Measurements from ENCODE around the gene SKA2. TPM values are rescaled to one million over a fixed set of nuclear protein-coding genes. Genes with fewer than 3 reads are reported as not detected.
"Not testable (repeated sequence)": the region's sequence is repeated elsewhere in the genome, so short reads cannot be mapped to it uniquely, and the experiment has no call there.

Gene SKA2
- total RNA-seq, 4 donors from 2014 or later: 4.0 to 33.0 (median 12.6) TPM

GRCh38 chr17:59139939-59140338, 15.0 kb downstream of the SKA2 start:
- Histone ChIP-seq H3K9me3 (no peaks in the 10 kb centered on the region), H3K27me3 (no peaks in the 10 kb centered on the region), H3K36me3 (no peaks in the 10 kb centered on the region), H3K27ac (no peak overlapping the region), H3K4me3 (no peak overlapping the region), H3K4me1 (no peaks in the 10 kb centered on the region)
- no peak for DNase-seq
- TF ChIP-seq, protein P1, sequence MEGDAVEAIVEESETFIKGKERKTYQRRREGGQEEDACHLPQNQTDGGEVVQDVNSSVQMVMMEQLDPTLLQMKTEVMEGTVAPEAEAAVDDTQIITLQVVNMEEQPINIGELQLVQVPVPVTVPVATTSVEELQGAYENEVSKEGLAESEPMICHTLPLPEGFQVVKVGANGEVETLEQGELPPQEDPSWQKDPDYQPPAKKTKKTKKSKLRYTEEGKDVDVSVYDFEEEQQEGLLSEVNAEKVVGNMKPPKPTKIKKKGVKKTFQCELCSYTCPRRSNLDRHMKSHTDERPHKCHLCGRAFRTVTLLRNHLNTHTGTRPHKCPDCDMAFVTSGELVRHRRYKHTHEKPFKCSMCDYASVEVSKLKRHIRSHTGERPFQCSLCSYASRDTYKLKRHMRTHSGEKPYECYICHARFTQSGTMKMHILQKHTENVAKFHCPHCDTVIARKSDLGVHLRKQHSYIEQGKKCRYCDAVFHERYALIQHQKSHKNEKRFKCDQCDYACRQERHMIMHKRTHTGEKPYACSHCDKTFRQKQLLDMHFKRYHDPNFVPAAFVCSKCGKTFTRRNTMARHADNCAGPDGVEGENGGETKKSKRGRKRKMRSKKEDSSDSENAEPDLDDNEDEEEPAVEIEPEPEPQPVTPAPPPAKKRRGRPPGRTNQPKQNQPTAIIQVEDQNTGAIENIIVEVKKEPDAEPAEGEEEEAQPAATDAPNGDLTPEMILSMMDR (IDR thresholded peaks at IDR 0.05): no peak
- no peak for TF ChIP-seq POLR2A (IDR thresholded peaks at IDR 0.05)

DNA sequence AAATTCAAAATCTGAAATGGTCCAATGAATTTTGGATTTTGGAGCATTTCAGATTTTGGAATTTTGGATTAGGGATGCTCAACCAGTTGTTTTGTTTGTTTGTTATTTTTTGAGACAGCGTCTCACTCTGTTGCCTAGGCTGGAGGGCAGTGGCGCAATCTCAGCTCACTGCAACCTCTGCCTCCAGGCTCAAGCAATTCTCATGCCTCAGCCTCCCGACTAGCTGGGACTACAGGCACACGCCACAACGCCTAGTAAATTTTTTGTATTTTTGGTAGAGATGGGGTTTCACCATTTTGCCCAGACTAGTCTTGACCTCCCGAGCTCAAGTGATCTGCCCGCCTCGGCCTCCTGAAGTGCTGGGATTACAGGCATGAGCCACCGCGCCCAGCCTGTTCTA, 16.6 kb downstream of the SKA2 start:
- not testable (repeated sequence) for H3K36me3 ChIP-seq, H3K27ac ChIP-seq, H3K4me1 ChIP-seq, H3K27me3 ChIP-seq, DNase-seq, H3K9me3 ChIP-seq, H3K4me3 ChIP-seq

- no peak for DNase-seq
- no peak for TF ChIP-seq POLR2A (IDR thresholded peaks at IDR 0.05)
- TF ChIP-seq, protein P1 (IDR thresholded peaks at IDR 0.05): no peak
- Histone ChIP-seq H3K4me3 (no peak overlapping the region), H3K27ac (no peak overlapping the region), H3K27me3 (no peaks in the 10 kb centered on the region), H3K36me3 (peaks cover 0 to 8% (median 0%) of the 10 kb centered on the region in 3 donors), H3K4me1 (no peaks in the 10 kb centered on the region), H3K9me3 (no peaks in the 10 kb centered on the region)
These were observed 23.9 kb downstream of the SKA2 start for GRCh38 chr17:59131131-59131530.

DNA sequence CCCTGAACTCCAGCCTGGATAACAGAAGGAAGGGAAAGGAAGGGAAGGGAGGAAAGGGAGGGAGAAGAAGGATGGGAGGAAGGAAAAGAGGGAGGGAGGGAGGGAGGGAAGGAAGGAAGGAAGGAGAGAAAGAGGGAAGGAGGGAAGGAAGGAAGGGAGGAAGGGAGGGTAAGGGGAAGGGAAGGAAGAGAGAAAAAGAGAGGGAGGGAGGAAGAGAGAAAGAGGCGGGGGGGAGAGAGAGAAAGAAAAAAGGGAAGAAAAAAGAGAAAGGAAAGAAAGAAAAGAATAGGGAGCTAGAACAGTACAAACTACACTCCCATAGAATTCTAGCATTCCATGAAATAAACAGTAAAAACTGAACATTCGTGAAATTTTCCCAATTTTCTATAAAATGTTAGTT, 25.2 kb downstream of the SKA2 start:
- no peak for DNase-seq
- Histone ChIP-seq H3K27me3 (no peaks in the 10 kb centered on the region), H3K4me3 (no peak overlapping the region), H3K9me3 (no peaks in the 10 kb centered on the region), H3K4me1 (no peaks in the 10 kb centered on the region), H3K27ac (no peak overlapping the region), H3K36me3 (peaks cover 0 to 8% (median 0%) of the 10 kb centered on the region in 3 donors)
- no peak for TF ChIP-seq POLR2A (IDR thresholded peaks at IDR 0.05)
- TF ChIP-seq, protein P1 (IDR thresholded peaks at IDR 0.05): no peak

DNA sequence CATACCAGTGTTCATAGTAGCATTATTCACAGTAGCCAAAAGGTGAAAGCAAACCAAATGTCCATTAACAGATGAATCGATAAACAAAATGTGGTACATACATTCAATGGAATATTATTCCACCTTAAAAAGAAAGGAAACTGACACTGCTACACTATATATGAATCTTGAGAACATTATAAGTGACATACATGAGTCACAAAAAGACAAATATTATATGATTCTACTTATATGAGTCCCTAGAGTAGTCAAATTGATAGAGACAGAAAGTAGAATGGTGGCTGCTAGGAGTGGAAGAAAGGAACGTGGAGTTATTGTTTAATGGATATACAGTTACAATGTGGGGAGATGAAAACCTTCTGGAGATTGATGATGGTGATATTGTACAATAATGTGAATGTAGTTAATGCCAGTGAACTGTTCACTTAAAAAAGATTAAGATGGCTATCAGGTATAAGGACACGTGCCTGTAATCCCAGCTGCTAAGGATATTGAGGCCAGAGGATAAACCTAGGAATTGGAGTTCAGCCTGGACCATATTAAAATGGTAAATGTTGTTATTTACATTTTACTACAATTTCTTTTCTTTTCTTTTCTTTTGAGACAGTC, 28.1 kb downstream of the SKA2 start:
- Histone ChIP-seq H3K4me1 (no peaks in the 10 kb centered on the region), H3K27ac (no peak overlapping the region), H3K36me3 (peaks cover 0 to 8% (median 0%) of the 10 kb centered on the region in 3 donors), H3K27me3 (no peaks in the 10 kb centered on the region), H3K4me3 (no peak overlapping the region), H3K9me3 (no peaks in the 10 kb centered on the region)
- DNase-seq: no peak
- TF ChIP-seq, protein P1 (IDR thresholded peaks at IDR 0.05): no peak
- TF ChIP-seq POLR2A (IDR thresholded peaks at IDR 0.05): no peak

DNA sequence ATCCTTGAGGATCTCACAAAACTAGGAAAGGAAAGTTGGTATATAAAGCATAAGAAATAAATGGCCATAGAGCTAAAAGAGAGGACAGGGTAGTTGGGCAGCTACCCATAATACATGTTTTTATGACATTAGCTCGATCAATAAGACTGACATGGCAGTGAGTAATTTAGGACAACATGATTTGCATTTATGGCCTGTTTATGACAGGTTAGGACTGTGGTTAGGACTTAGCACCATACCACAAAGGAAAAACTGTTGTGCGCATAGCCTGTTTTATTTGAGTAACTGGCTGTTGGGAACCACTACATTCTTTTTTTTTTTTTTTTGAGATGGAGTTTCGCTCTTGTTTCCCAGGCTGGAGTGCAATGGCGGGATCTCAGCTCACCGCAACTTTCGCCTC, 30.3 kb downstream of the SKA2 start:
- TF ChIP-seq POLR2A (IDR thresholded peaks at IDR 0.05): no peak
- TF ChIP-seq, protein P1 (IDR thresholded peaks at IDR 0.05): no peak
- DNase-seq: no peak

More for the DNA sequence above, 30.3 kb downstream of the SKA2 start:
- peaks cover 0 to 8% (median 0%) of the 10 kb centered on the region in 3 donors for H3K36me3 ChIP-seq
- H3K27me3 ChIP-seq: no peaks in the 10 kb centered on the region
- H3K27ac ChIP-seq: no peak overlapping the region
- H3K9me3 ChIP-seq: no peaks in the 10 kb centered on the region
- no peak overlapping the region for H3K4me3 ChIP-seq
- H3K4me1 ChIP-seq: no peaks in the 10 kb centered on the region

Data from Peyer's patch (tissue), 4 donors.